Measurements from ENCODE around the gene IKBKE.

- TF ChIP-seq POLR2A (IDR thresholded peaks at IDR 0.05; ENCODE audit: low read length) (no peak), GATA1 (IDR thresholded peaks at IDR 0.05; ENCODE audit: low read depth, low read length) (no peak)
Measured at GRCh38 chr1:206508956-206509355, 38.7 kb downstream of the IKBKE start.
